A673 (cell line): ENCODE measurements around the gene MTTP. TPM values are rescaled to one million over a fixed set of nuclear protein-coding genes. Genes with fewer than 3 reads are reported as not detected.
"Not testable (repeated sequence)": the region's sequence is repeated elsewhere in the genome, so short reads cannot be mapped to it uniquely, and the experiment has no call there.

Source experiments
- Bru-seq: library from RNA; stranded (reverse); fragments of 400-500 nt; gene quantifications from one replicate; lab custom pipeline; 2021; lab: Mats Ljungman, UMichigan
- BruChase-seq, 2 experiments: library from RNA; stranded (reverse); fragments of 400-500 nt; gene quantifications; one replicate each; lab custom pipeline; 2021; lab: Mats Ljungman, UMichigan
- BruUV-seq: library from RNA; stranded (reverse); fragments of 400-500 nt; replicated peaks from 2 replicates; lab custom pipeline; 2021; lab: Mats Ljungman, UMichigan
- CTCF ChIA-PET: fragments of 300-600 bp; sonication (Branson Sonifier 250); formaldehyde crosslinking; loops from one replicate; lab custom pipeline; 2022; ENCODE audit warnings: antibody characterized with exemption; lab: Charles Lee
- POLR2A ChIA-PET: fragments of 300-600 bp; sonication (Branson Sonifier 250); formaldehyde crosslinking; loops from one replicate; lab custom pipeline; 2022; ENCODE audit warnings: antibody characterized with exemption; ENCODE audit not compliant: low non-redundant PET; lab: Charles Lee
- DNase-seq: peaks from one replicate; pipeline ENCODE4 v3.0.0-alpha.2; 2015; ENCODE audit warnings: low spot score
- H3K27ac ChIP-seq: fragments of 200-600 bp; sonication (generic); 2 replicates; pipeline ENCODE4 v1.5.1; 2016; ENCODE audit warnings: mixed run types, low read depth, mild to moderate bottlenecking, mixed read lengths, antibody characterized with exemption, low read length; ENCODE audit not compliant: poor library complexity, severe bottlenecking
- H3K27me3 ChIP-seq: fragments of 200-600 bp; sonication (generic); replicated peaks from 2 replicates; pipeline ENCODE4 v1.6.1; 2017; ENCODE audit warnings: mixed run types, low read depth, mild to moderate bottlenecking, mixed read lengths, antibody characterized with exemption, low read length; ENCODE audit not compliant: insufficient read depth, poor library complexity
- H3K36me3 ChIP-seq: fragments of 200-600 bp; sonication (generic); 2 replicates; pipeline ENCODE4 v1.6.1; 2016; ENCODE audit warnings: mixed run types, mild to moderate bottlenecking, mixed read lengths, antibody characterized with exemption, low read length; ENCODE audit not compliant: insufficient read depth, poor library complexity, severe bottlenecking
- H3K4me1 ChIP-seq: fragments of 200-600 bp; sonication (generic); 2 replicates; pipeline ENCODE4 v1.6.1; 2017; ENCODE audit warnings: mixed run types, mild to moderate bottlenecking, mixed read lengths, antibody characterized with exemption, low read length; ENCODE audit not compliant: insufficient read depth, poor library complexity, severe bottlenecking
- H3K4me3 ChIP-seq: fragments of 200-600 bp; sonication (generic); 2 replicates; pipeline ENCODE4 v1.5.1; 2016; ENCODE audit warnings: low read depth, mixed run types, mild to moderate bottlenecking, mixed read lengths, low read length; ENCODE audit not compliant: poor library complexity, severe bottlenecking
- H3K9me3 ChIP-seq: fragments of 200-600 bp; sonication (generic); 2 replicates; pipeline ENCODE4 v1.6.1; 2016; ENCODE audit warnings: mixed run types, low read depth, mild to moderate bottlenecking, mixed read lengths, antibody characterized with exemption, low read length; ENCODE audit not compliant: poor library complexity, severe bottlenecking
- EZH2 ChIP-seq: fragments of 200-600 bp; sonication (generic); IDR thresholded peaks from 2 replicates; pipeline ENCODE4 v1.6.1; 2017; ENCODE audit warnings: borderline replicate concordance, low read depth, mild to moderate bottlenecking, mixed read lengths, antibody characterized with exemption, low read length; ENCODE audit not compliant: poor library complexity, severe bottlenecking
- intact Hi-C: fragments of 100-400 bp; cut with micrococcal nuclease; formaldehyde crosslinking; loops from one replicate; pipeline ENCODE4 v1.10.0; 2022; ENCODE audit not compliant: unreplicated experiment
- long read RNA-seq: library from polyadenylated mRNA; stranded (forward); transcript quantifications from one replicate; pipeline ENCODE4 v2.0.0, GENCODE V29; 2022
- total RNA-seq: library from RNA; stranded (reverse); gene quantifications from 2 replicates; pipeline ENCODE4 v1.2.3, GENCODE V29; 2021
- TF ChIP-seq, protein P1 (sequence below): fragments of 300-800, 200-600 bp; sonication (generic); conservative IDR thresholded peaks from 2 replicates; pipeline ENCODE4 v1.5.1; 2017; ENCODE audit warnings: low read depth, mild to moderate bottlenecking, antibody characterized with exemption, low read length, moderate library complexity, mixed read lengths

The MTTP gene
- total RNA-seq (not detected in 2 replicates), Bru-seq, nascent RNA (percentile 7 among the genes with signal in this experiment), BruChase-seq, experiment 1, labeled RNA remaining after a 2-hour chase (percentile 6 among the genes with signal in this experiment), BruChase-seq, experiment 2, labeled RNA remaining after a 6-hour chase (percentile 1 among the genes with signal in this experiment)
- long read RNA-seq: 0 reads

DNA sequence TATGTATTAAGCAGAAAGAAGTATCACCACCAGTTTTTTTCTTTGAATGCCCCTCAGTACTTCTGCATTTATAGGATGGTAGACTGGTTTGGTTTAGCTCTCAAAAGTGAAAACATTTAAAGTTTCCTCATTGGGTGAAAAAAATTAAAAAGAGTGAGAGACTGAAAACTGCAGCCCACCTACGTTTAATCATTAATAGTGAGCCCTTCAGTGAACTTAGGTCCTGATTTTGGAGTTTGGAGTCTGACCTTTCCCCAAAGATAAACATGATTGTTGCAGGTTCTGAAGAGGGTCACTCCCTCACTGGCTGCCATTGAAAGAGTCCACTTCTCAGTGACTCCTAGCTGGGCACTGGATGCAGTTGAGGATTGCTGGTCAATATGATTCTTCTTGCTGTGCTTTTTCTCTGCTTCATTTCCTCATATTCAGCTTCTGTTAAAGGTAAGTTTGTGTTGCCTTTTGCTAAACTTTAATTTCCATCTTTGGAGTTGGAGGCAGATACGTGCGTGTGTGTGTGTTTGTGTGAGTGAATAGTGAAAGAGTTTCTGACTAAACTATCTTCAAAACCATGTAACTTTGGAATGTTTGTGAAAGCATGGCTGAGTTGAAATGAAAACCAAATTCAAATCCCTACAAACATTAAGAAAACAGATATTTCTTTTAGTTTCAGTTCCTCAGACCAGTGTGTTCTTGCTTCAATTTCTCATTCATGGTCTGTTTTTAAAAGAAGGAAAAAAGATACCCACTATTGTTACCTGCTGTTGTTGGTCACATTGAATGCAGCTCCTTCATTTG, at the start of gene MTTP:
TSS of gene MTTP (plus strand) at position 295 of the 795 bp plus-strand sequence. CDS start at position 381, 86 bp downstream.
- no peak for DNase-seq
- H3K9me3 ChIP-seq: no peaks in the 10 kb centered on the region
- intact Hi-C loops: no loop called here
- no peak within 1 kb of the TSS for H3K27ac ChIP-seq
- ChIA-PET CTCF (no interaction called here), POLR2A (no interaction called here)
- H3K27me3 ChIP-seq: peaks cover 74% of the 10 kb centered on the region
- no TSS peak for BruUV-seq
- no peaks in the 10 kb centered on the region for H3K36me3 ChIP-seq
- H3K4me1 ChIP-seq: no peaks in the 10 kb centered on the region
- no peak for TF ChIP-seq EZH2
- TF ChIP-seq, protein P1, sequence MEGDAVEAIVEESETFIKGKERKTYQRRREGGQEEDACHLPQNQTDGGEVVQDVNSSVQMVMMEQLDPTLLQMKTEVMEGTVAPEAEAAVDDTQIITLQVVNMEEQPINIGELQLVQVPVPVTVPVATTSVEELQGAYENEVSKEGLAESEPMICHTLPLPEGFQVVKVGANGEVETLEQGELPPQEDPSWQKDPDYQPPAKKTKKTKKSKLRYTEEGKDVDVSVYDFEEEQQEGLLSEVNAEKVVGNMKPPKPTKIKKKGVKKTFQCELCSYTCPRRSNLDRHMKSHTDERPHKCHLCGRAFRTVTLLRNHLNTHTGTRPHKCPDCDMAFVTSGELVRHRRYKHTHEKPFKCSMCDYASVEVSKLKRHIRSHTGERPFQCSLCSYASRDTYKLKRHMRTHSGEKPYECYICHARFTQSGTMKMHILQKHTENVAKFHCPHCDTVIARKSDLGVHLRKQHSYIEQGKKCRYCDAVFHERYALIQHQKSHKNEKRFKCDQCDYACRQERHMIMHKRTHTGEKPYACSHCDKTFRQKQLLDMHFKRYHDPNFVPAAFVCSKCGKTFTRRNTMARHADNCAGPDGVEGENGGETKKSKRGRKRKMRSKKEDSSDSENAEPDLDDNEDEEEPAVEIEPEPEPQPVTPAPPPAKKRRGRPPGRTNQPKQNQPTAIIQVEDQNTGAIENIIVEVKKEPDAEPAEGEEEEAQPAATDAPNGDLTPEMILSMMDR: no peak
- no peak within 1 kb of the TSS for H3K4me3 ChIP-seq

DNA sequence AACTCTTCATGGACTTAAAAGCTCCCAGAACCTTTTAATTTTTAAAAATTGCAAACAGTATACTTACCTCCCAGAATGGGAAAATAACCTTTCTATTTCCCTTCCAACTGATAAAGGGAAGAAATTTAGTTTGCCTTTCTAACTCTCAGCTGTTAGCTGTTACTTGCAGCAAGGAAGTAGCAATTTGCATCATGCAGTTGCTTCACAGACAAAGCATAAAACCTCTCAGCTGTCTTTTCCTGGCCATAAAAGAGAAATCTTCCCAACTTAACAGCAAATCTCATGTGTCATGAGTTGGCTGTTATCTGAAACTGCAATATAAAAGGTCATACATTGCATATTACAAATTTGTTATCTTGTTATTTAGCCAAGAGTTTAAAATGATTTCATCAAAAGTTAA, 45.4 kb upstream of the MTTP start:
- H3K4me3 ChIP-seq: no peak overlapping the region
- H3K9me3 ChIP-seq: no peaks in the 10 kb centered on the region
- intact Hi-C loops: no loop called here
- no peaks in the 10 kb centered on the region for H3K4me1 ChIP-seq
- no peak for DNase-seq
- TF ChIP-seq, protein P1: no peak
- TF ChIP-seq EZH2: no peak
- H3K27me3 ChIP-seq: no peaks in the 10 kb centered on the region
- H3K36me3 ChIP-seq: no peaks in the 10 kb centered on the region
- ChIA-PET CTCF (no interaction called here), POLR2A (no interaction called here)
- no peak overlapping the region for H3K27ac ChIP-seq
- no TSS peak for BruUV-seq

DNA sequence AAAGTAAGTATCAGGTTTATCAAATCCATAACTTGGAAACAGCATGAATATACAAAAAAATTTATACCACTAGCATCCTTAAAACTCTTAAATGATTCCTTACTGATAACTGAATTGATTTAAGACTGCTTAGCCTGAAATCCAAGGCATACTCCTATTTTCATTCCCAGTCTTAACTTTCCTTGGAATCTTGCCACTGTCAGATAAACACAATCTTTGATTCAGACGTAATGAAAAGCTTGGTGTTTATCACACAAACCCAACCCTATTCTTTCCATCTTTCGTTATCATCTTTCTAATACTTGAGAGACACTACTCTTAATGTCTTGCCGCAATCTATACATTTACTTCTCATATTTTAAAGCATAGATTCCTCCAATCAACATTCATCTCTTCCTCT, 44.7 kb upstream of the MTTP start:
- no peak for DNase-seq
- TF ChIP-seq, protein P1: no peak
- TF ChIP-seq EZH2: no peak
- Histone ChIP-seq H3K9me3 (no peaks in the 10 kb centered on the region), H3K4me3 (no peak overlapping the region), H3K27me3 (no peaks in the 10 kb centered on the region), H3K4me1 (no peaks in the 10 kb centered on the region), H3K27ac (no peak overlapping the region), H3K36me3 (no peaks in the 10 kb centered on the region)
- no TSS peak for BruUV-seq
- ChIA-PET CTCF (no interaction called here), POLR2A (no interaction called here)
- intact Hi-C loops: no loop called here

DNA sequence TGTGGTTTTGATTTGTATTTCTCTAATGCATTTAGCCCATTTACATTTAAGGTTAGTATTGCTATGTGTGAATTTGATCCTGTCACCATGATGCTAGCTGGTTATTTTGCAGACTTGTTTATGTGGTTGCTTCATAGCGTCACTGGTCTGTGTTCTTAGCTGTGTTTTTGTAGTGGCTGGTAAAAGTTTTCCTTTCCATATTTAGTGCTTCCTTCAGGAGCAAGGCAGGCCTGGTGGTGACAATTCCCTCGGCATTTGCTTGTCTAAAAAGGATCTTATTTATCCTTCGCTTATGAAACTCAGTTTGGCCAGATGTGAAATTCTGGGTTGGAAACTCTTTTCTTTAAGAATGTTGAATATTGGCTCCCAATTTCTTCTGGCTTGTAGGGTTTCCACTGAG, 39.9 kb upstream of the MTTP start:
- H3K27me3 ChIP-seq, CTCF ChIA-PET: not testable (repeated sequence)

More for the DNA sequence above, 39.9 kb upstream of the MTTP start:
- H3K27ac ChIP-seq, POLR2A ChIA-PET, H3K4me1 ChIP-seq, BruUV-seq, H3K9me3 ChIP-seq, intact Hi-C loops, H3K4me3 ChIP-seq, H3K36me3 ChIP-seq, DNase-seq: not testable (repeated sequence)
